Muscle of arm (tissue), 12 donors: ENCODE results near the gene CALN1. TPM values are rescaled to one million over a fixed set of nuclear protein-coding genes. Genes with fewer than 3 reads are reported as not detected.
"Not testable (repeated sequence)": the region's sequence is repeated elsewhere in the genome, so short reads cannot be mapped to it uniquely, and the experiment has no call there.

Source experiments
- DNase-seq: peaks from one replicate; pipeline ENCODE4 v3.0.0-alpha.2; 2013
- polyA plus RNA-seq, 12 donors: library from polyadenylated mRNA; unstranded; fragments of 120-200 nt; gene quantifications; one replicate each; pipeline ENCODE4 v1.2.1, GENCODE V29; 2013; ENCODE audit not compliant: insufficient read length in 12 of 12

The CALN1 gene
- polyA plus RNA-seq, 12 donors, result 0.95 to 2.6 (median 1.6) TPM; not detected in 2

DNA sequence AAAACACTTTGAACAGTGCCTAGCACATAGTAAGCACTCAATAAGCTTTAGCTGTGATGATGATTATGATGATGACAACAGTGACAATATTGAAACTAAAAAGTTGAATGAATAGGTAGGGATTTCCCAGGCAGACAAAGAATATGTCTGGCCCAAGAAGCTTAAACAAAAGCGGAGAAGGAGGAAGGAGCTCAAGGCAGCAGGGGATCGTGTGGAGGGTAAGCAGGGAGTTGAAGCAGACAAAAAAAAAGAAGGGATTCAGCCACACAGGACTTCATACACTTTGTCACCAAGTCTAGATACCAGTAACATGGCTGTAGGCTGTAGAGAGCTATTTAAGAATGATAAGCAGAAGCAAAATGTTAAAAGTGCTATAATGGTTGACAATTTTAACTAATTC is 144.0 kb downstream of the CALN1 start:
- DNase-seq, result no peak

GRCh38 chr7:72267291-72267800 is 144.8 kb downstream of the CALN1 start:
- no peak for DNase-seq

- DNase-seq, result no peak
Observed at GRCh38 chr7:72266771-72267170, 145.4 kb downstream of the CALN1 start.

DNA sequence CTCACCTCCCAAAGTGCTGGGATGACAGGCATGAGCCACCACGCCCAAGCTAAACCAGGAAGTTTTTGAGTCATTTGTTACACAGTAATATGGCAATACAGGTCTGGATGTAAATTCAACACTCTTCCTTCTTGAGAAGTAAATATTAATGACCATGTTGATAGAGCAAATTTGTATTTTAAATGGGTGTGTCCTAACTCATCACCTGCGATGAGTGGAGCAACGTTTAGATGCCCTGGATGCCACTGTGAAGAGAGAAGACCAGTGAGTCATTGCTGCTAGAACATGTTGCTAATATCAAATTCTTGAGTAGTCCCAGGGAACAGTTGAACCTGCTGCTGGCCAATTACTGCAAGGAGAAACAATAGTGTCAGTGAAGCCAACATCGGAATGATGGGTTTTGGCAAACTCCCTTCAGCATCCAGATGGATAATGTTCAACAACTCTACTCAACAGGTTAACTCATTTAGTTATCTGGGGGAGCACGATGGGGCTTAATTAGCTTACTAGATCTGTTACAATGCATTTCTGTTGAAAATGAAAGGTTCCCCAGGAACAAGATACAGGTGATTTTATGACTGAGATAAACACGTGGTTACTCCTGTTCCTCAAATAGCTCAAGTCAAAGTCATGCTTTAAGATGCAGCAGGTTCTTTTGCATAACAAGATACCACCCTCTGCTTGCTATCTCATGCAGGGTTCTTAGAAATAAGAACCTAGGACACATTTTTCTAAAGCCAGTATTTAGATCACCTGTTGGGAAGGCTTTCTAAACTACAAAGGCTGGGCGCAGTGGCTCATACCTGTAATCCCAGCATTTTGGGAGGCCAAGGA is 146.8 kb downstream of the CALN1 start:
- no peak for DNase-seq

DNA sequence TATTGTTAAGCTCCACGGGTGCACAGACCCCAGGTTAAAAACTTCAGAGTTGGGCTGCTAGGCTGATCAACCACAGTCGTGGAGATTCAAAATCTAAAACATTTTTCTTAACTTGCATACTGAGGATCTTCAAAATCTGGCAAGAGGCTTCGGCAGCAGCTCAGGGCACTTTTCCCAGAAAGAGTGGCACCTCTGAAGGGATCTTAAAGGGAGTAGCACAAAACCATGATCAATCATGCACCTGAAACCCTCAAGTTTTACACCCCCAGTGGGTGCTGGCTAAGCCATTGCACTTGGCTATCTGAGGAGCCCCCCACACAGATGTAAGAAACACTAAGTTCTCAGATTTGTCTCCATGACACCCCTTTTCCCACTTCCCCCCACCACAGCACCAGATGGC is 151.7 kb downstream of the CALN1 start:
- no peak for DNase-seq

GRCh38 chr7:72258074-72258473 is 154.1 kb downstream of the CALN1 start:
- DNase-seq, result no peak

DNA sequence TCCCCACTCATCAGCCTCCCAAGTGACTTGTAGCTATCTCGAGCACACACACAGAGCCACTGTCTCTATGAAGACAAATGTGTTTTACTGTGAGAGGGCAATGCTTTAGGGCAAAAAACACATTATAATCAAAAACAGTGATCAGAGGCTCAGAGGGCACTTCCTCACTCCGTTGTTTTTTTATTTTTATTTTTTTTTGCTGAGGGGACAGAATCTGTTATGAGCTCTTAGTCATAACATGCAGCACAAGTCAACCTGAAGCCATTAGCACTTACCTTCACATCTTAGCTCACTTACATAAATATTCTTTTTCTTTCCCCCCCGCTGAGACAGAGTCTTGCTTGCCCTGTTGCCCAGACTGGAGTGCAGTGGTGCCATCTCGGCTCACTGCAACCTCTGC is 157.7 kb downstream of the CALN1 start:
- no peak for DNase-seq

DNA sequence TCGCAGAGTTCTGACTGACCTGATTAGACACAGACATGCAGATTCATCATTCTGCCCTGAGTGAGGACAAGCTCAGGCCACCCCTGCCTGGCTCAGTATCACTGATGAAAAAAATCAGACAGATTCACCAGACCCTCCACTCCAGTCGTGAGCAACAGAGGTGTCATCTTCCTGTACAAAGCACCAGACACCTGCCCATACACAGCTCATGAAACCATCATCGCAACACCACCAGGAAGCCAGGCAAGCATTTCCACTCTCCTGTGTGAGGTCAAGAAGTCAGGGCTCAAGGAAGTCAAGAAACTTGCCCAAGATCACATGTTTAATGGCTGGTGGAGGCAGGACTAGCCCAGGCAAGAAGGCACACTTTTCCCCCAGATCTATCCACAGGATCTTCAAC is 163.0 kb downstream of the CALN1 start:
- DNase-seq, result no peak

DNA sequence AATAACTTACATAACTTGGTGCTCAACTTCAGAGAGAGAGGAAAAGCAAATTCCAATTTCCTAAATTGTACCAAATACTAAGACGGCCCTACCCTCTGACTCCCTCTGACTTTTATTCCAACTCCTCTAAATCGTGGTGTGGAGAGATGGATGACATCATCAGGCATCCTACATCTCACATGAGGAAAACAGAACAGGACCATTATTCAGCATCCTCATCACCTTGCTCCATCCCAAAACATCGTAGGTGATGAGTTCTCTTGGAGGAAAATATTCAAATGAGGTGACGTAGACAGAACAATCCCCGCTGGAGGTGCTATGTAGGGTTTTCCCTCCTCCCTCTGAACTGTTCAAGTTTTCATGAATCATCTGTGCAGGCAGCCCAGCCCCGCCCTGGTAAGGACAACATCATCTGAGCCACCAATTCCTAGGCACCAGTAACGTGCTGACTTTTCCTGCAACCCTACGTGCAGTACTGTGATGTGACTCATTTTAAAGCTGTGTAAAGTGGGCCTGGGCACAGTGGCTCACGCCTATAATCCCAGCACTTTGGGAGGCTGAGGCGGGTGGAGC is 167.2 kb downstream of the CALN1 start:
- no peak for DNase-seq

DNA sequence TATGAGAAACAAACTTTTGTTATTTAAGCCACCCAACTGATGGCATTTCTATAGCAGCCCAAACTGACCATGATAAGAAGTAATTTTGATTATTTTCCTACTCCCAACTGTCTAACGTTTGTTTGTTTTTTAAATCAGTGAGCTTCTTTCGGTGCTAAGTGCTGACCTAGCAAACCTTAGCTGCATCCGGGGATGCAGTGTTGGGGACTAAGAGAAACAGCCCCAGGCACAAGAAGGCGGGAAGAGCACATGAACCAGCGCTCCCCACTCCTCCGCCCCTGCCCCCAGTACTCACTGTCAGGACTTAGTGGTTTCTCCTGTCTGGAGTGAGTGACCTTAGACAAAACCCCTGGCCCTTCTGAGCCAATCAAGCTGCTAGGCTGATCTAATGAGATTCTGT is 168.8 kb downstream of the CALN1 start:
- DNase-seq, result no peak

DNA sequence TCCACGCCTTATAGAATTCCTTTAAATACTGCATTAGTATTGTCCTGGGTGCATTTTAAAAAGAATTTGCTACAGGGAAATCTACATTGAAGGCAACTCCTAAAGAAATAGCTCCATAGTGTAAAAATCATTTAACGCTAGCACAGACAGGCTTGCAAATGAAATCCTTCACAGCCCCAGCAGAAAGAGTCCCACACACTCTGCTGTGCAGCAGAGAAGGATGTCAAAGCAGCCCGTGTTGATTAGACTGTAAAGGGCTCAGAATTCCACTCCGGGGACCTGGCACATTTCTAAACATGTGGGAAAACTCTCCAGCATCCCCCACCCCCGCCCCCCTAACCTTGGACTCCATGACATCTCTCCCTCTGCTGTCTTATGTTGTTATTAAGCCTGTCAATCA is 176.8 kb downstream of the CALN1 start:
- no peak for DNase-seq

DNA sequence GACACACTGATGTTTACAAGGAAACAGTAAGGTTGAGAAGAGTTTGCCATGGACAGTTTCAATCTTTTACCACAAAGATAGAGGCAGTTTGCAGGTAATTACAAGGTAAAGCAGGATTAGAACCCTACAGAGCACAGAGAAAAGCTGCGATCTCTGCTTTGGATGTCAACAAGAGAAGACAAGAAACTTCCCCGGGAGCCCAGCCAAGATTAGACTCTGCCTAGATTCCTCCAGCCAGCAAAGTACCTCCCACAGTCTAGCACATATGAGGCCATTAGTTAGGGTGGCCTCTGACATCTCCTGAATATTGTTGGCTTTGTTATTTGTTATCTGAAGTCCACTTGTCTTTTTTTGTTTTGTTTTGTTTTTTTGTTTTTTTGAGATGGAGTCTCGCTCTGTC is 178.1 kb downstream of the CALN1 start:
- DNase-seq, result no peak

DNA sequence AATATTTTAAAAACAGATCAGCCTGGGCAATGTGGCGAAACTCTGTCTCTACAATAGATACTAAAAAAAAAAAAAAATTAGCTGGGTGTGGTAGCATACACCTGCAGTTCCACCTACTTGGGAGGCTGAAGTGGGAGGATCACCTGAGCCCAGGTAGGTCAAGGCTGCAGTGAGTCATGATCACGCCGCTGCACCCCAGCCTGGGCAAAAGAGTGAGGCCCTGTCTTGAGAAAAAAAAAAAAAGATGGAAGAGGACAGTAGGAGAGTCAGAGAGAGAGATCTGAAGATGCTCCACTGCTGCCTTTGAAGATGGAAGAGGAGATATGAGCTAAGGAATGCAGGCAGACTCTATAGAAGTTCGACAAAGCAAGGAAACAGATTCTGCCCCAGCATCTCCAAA is 181.9 kb downstream of the CALN1 start:
- no peak for DNase-seq

DNA sequence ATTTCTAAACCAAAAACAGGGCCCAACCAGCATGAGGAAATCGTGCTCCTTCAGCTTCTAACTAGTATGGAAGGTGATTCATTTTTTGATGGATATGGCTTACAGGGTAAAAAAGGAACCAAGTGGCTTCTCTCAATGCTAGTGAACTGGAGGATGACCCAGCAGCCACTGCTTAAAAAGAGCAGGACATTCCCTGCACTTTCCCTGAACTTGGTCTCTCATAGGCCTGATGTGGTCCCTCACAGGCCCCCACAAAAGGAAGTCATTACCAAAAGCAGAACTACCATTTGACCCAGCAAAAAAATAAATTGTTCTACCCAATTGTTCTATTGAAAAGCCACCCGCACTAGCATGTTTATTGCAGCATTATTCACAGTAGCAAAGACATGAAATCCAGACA is 188.8 kb downstream of the CALN1 start:
- no peak for DNase-seq

DNA sequence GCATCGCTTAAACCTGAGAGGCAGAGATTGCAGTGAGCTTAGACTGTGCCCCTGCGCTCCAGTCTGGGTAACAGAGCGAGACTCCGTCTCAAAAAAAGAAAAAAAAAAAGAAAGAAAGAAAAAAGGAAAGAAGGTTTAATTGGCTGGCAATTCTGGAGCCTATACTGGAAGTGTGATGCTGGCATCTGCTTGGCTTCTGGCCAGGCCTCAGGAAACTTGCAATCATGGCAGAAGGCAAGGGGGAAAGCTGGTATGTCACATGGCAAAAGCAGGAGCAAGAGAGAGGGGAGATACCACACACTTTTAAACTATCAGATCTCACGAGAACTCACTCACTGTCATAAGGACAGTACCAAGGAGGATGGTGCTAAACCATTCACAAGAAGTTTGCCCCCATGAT is 190.0 kb downstream of the CALN1 start:
- DNase-seq, result no peak

- DNase-seq, result no peak
Observed at GRCh38 chr7:72219500-72219899, 192.6 kb downstream of the CALN1 start.

DNA sequence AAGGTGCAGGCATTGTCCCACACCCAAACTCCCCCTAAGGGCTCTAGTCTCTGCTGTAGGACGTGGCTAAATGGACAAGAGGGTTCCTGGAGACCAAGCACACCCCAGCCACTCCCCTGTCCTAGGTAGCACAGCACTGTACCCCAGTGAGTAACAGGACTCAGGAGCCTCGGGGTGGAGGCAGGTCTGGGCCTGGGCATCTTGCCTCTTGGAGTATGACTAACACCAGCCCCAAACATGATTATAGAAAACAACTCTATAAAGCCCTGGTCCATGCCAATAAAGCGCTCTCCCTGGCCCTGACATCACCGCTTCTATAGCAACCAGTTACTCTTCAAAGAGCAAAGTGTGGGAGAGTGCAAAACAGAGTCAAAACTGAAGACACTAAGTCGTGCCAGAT is 195.0 kb downstream of the CALN1 start:
- no peak for DNase-seq

- no peak for DNase-seq
Observed at GRCh38 chr7:72213769-72214168, 198.4 kb downstream of the CALN1 start.

DNA sequence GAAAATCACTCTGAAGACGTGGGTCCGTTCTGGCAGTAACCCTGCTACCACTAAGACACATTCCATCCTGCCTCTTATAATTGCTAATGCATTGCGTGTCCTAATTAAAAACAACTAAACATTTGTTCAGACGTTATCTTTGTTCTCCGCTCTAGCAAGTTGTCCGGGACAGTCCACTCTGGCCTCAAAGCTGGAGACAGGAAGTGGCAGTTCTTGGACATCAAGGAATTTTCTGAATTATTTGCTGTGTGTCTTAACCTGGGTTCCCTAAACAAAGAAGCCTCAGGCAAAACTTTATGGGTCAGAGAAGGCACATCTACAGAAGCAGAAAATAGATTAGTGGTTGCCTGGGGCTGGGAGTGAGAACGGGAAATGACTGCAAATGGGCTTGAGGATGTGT is 199.1 kb downstream of the CALN1 start:
- DNase-seq, result no peak

DNA sequence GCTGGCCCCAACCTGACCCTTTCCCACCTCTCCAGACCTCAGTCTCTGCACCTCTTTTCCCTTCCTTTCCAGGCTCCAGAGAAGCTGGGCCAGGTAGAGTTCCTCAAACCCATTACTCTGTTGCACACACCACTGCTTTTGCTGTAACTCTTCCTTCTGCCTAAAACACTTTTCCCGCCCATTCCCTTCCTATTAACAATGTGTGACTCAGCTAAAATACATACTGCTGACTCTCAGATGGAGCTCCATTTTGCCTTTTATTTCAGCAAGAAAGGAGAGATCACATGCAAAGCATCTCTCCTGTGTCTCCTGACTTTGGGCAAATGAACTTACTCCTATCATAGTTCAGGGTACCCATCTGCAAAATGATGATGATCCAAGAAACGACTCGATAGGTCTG is 201.0 kb downstream of the CALN1 start:
- no peak for DNase-seq

- DNase-seq, result not testable (repeated sequence)
Observed at GRCh38 chr7:72209006-72209405, 203.1 kb downstream of the CALN1 start.

DNA sequence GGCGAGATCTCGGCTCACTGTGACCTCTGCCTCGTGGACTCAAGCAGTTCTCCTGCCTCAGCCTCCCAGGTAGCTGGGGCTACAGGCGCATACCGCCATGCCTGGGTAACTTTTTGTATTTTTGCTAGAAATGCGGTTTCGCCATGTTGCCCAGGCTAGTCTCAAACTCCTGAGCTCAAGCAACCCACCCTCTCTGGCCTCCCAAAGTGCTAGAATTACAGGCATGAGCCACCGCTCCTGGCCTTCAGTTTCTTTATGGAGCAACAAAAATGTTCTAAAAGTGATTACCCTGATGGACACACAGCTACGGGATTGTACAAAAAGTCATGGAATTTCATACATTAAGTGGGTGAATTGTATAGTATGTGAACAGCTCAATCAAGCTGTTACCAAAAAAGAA is 216.0 kb downstream of the CALN1 start:
- no peak for DNase-seq

DNA sequence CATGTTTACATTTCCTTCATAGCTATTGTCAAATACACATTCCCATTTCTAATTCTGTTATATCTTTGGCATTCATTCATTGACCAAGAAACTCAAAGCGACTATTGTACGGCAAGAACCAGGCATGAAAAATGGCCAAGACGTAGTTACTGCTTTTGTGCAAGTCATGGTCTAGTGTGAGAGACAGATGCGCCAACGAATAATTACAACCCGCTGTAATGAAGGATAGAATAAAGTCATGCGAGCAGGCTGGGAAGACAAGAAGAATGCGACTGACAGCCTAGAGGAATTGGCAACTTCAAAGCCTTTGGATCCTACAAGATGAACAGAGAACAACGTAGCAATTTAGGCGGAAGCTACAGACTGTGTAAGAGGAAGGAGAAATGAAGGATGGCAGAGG is 221.2 kb downstream of the CALN1 start:
- no peak for DNase-seq

DNA sequence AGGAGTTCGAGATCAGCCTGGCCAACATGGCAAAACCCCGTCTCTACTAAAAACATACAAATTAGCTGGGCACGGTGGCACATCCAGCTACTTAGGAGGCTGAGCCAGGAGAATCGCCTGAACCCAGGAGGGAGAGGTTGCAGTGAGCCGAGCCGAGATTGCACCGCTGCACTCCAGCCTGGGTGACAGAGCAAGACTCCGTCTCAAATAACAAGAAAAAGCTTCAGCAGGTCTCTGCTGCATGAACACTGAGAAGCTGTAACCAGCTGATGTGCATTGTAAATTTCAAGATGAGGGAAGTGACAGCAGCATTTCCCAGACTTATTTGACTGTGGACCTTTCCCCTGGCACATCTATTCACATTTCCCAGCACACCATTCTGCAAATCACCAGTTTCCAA is 222.0 kb downstream of the CALN1 start:
- no peak for DNase-seq
